HCT116 (cell line): ENCODE results near the gene FLT3LG.

Source experiments
- CTCF ChIP-seq, 3 experiments: fragments of 200-600 bp in 1 of 3; sonication (generic) in 1 of 3; IDR thresholded peaks in 2 of 3; conservative IDR thresholded peaks in 1 of 3; 2 replicates each; pipeline ENCODE4 v1.5.1; 2012 to 2017; ENCODE audit warnings: low read depth in 2 of 3, low read length in 2 of 3, antibody characterized with exemption in 1 of 3, borderline replicate concordance in 1 of 3, control low read depth in 1 of 3, mild to moderate bottlenecking in 1 of 3, mixed read lengths in 1 of 3, mixed run types in 1 of 3, moderate library complexity in 1 of 3; ENCODE audit not compliant: insufficient read depth in 1 of 3
- REST ChIP-seq: IDR thresholded peaks from 2 replicates; pipeline ENCODE4 v1.6.1; 2012; ENCODE audit warnings: low read depth

GRCh38 chr19:49524812-49525455 lies 50.9 kb downstream of the FLT3LG start:
- no peak for TF ChIP-seq CTCF (IDR thresholded peaks at IDR 0.05 in 2 of 3, conservative IDR thresholded peaks at IDR 0.05 in 1 of 3; ENCODE audit: borderline replicate concordance in 1 of 3, insufficient read depth in 1 of 3, low read depth in 2 of 3, low read length in 2 of 3)
- no peak for TF ChIP-seq REST
